Measurements from ENCODE around the gene LGALS12.

The LGALS12 gene

DNA sequence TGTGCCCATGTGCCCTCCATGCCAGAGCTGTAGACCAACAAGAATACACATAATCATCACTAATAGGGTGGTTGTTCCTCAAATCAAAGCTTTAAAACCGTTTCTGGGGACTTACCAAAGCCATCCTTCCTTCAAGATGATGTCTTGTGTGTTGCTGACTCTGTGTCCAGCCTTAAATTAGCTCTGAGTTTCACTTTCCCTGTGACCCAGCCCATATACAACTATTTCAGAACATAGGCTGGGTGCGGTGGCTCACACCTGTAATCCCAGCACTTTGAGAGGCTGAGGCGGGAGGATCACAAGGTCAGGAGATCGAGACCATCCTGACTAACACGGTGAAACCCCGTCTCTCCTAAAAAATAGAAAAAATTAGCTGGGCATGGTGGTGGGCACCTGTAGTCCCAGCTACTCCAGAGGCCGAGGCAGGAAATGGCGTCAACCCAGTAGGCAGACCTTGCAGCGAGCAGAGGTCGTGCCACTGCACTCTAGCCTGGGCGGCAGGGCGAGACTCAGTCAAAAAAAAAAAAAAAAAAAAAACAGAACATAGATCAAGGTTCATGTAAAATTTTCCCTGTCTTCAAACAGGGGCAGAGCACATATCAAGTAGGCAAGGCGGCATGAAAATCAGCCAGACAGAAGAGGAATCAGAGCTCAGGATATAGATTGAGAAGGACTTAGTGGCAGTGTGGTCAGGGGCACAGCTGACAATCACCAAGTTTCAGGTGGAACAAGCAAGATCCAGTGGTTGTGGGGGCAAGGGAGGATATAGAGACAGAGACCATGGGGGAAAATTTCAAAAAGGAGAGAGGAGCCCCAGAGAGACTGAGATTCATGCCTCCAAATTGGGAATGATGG lies 57.5 kb downstream of the LGALS12 start, which contains the start of gene PLAAT2:
Gene PLAAT2, minus strand, starts transcription at position 179 of the 855 bp plus-strand sequence. Its CDS starts 55 bp downstream, at position 124.
- no peak within 1 kb of the TSS for H3K4me3 ChIP-seq
- DNase-seq (ENCODE audit: low spot score) = no peak
- no peak for TF ChIP-seq CTCF (IDR thresholded peaks at IDR 0.05)
- no peak within 1 kb of the TSS for H3K27ac ChIP-seq

- Histone ChIP-seq H3K27ac (no peak overlapping the region), H3K4me3 (no peak overlapping the region)
- no peak for DNase-seq (ENCODE audit: low spot score)
- no peak for TF ChIP-seq CTCF (IDR thresholded peaks at IDR 0.05)
Observed at GRCh38 chr11:63564056-63564774, 58.3 kb downstream of the LGALS12 start.

DNA sequence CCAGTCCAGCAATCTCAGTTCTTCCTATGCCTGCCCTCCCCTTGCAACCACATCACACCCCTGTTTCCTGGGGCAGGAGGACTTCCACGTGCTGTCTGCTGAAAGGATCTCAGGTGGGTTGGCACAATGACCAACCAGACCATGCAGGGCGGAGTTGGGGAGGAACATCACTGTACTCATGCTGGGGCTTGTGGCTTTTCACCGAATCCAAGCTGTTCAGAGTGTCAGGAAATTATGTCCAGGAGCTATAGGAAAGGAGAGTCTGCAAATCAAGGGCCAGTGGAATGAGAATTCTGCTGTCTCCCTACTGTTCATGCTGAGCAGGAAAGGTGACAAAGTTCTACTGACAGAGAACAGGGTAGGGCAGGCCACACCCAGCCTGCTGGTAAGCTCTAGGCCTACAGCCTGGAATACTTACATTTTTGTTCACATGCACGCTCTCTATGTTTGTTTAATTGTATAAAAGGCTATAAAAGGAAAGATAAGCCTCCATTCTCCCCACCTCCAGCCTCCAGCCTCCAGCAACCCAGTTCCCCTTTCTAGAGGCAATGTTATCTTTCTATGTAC lies 59.0 kb downstream of the LGALS12 start:
- Histone ChIP-seq H3K27ac (no peak overlapping the region), H3K4me3 (no peak overlapping the region)
- no peak for DNase-seq (ENCODE audit: low spot score)
- TF ChIP-seq CTCF (IDR thresholded peaks at IDR 0.05) = no peak
